Transverse colon (tissue), 4 donors: ENCODE data around the gene ZNF502.

ENCODE experiments used
- EP300 ChIP-seq: sonication (generic); formaldehyde crosslinking; IDR thresholded peaks from one replicate; pipeline ENCODE4 v1.6.1; 2017; ENCODE audit warnings: antibody characterized with exemption, low read depth
- POLR2A ChIP-seq: fragments of 450-650 bp; IDR thresholded peaks from one replicate; pipeline ENCODE4 v1.6.1; 2016; ENCODE audit warnings: antibody characterized with exemption, mild to moderate bottlenecking, moderate library complexity
- POLR2AphosphoS5 ChIP-seq, 3 donors: sonication (generic); formaldehyde crosslinking; IDR thresholded peaks; one replicate each; pipeline ENCODE4 v1.6.1; 2016; ENCODE audit warnings: antibody characterized with exemption in 3 of 3
- TF ChIP-seq, protein P1 (sequence below), 5 experiments: fragments of 200-600 bp in 3 of 5; fragments of 450-650 bp in 2 of 5; sonication (generic) in 3 of 5; IDR thresholded peaks; 1 replicate in 2 of 5; 2 replicates in 3 of 5; pipeline ENCODE4 v1.5.1; 2016 to 2017; ENCODE audit warnings: antibody characterized with exemption in 5 of 5, inconsistent platforms in 3 of 5, mild to moderate bottlenecking in 2 of 5, moderate library complexity in 1 of 5

DNA sequence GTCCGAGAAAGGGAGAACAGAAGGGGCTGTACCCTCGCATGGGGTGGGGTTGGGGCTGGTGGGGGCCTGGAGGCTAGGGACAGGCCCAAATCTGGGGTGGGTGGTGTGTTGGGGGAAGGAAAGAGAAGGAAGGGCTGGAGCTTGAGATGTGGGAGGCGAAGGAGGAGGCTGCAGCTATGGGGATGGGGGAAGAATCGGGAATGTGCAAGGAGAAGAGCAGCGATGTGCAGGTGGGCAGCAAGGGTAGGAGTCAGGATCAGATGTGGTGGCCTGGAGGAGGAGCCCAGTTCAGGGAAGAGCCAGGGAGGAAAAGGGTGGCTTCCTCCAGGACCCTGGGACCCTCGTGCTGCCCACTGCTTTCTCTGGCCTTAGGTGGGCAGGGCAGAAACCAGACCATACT, 42.7 kb upstream of the ZNF502 start:
- TF ChIP-seq, protein P1, sequence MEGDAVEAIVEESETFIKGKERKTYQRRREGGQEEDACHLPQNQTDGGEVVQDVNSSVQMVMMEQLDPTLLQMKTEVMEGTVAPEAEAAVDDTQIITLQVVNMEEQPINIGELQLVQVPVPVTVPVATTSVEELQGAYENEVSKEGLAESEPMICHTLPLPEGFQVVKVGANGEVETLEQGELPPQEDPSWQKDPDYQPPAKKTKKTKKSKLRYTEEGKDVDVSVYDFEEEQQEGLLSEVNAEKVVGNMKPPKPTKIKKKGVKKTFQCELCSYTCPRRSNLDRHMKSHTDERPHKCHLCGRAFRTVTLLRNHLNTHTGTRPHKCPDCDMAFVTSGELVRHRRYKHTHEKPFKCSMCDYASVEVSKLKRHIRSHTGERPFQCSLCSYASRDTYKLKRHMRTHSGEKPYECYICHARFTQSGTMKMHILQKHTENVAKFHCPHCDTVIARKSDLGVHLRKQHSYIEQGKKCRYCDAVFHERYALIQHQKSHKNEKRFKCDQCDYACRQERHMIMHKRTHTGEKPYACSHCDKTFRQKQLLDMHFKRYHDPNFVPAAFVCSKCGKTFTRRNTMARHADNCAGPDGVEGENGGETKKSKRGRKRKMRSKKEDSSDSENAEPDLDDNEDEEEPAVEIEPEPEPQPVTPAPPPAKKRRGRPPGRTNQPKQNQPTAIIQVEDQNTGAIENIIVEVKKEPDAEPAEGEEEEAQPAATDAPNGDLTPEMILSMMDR (IDR thresholded peaks at IDR 0.05) = no peak
- TF ChIP-seq POLR2A (no peak), EP300 (no peak), POLR2AphosphoS5 (IDR thresholded peaks at IDR 0.05) (no peak)
